Keratinocyte (primary cell): ENCODE measurements around the gene SAMD14. TPM values are rescaled to one million over a fixed set of nuclear protein-coding genes. Genes with fewer than 3 reads are reported as not detected.

Experiments used
- DNase-seq: peaks from one replicate; pipeline ENCODE4 v3.0.0-alpha.2; 2011; ENCODE audit warnings: low read depth, missing footprints, low spot score
- FAIRE-seq: peaks from 2 replicates; lab custom pipeline; 2011; peaks lifted over from hg19 to GRCh38; lab: Jason Lieb, UNC
- H2AFZ ChIP-seq: 2 replicates; pipeline ENCODE4 v1.6.0; 2012; ENCODE audit warnings: low read length, control low read depth, inconsistent platforms; ENCODE audit not compliant: control insufficient read depth
- H3K27ac ChIP-seq: 2 replicates; pipeline ENCODE4 v1.5.1; 2011; ENCODE audit warnings: low read length; ENCODE audit not compliant: control insufficient read depth, insufficient read depth
- H3K27me3 ChIP-seq: 3 replicates; pipeline ENCODE4 v1.6.0; 2011; ENCODE audit warnings: low read length; ENCODE audit not compliant: control insufficient read depth, insufficient read depth; ENCODE audit errors: extremely low read depth
- H3K36me3 ChIP-seq, 2 experiments: 2 replicates in 1 of 2; 3 replicates in 1 of 2; pipeline ENCODE4 v1.5.1; 2011; ENCODE audit warnings: low read length in 2 of 2, mild to moderate bottlenecking in 1 of 2; ENCODE audit not compliant: control insufficient read depth in 2 of 2, insufficient read depth in 2 of 2; ENCODE audit errors: extremely low read depth in 1 of 2
- H3K4me1 ChIP-seq: 3 replicates; pipeline ENCODE4 v1.5.1; 2011; ENCODE audit warnings: low read length; ENCODE audit not compliant: control insufficient read depth, insufficient read depth; ENCODE audit errors: extremely low read depth
- H3K4me2 ChIP-seq: 3 replicates; pipeline ENCODE4 v1.6.0; 2011; ENCODE audit warnings: low read depth, low read length; ENCODE audit not compliant: control insufficient read depth, insufficient read depth; ENCODE audit errors: extremely low read depth
- H3K4me3 ChIP-seq, 3 experiments: fragments of 200-600 bp in 1 of 3; sonication (generic) in 1 of 3; 2 replicates in 2 of 3; 3 replicates in 1 of 3; pipeline ENCODE4 v1.5.1; 2011 to 2016; ENCODE audit warnings: low read length in 3 of 3, mild to moderate bottlenecking in 3 of 3, control low read depth in 2 of 3, inconsistent platforms in 1 of 3, low read depth in 1 of 3, mixed read lengths in 1 of 3, mixed run types in 1 of 3, moderate library complexity in 1 of 3; ENCODE audit not compliant: control insufficient read depth in 2 of 3, insufficient read depth in 2 of 3; ENCODE audit errors: extremely low read depth in 1 of 3
- H3K79me2 ChIP-seq: 2 replicates; pipeline ENCODE4 v1.6.0; 2012; ENCODE audit warnings: low read length; ENCODE audit not compliant: control insufficient read depth, insufficient read depth
- H3K9ac ChIP-seq: 3 replicates; pipeline ENCODE4 v1.6.0; 2011; ENCODE audit warnings: low read length; ENCODE audit not compliant: control insufficient read depth, insufficient read depth; ENCODE audit errors: extremely low read depth
- H3K9me1 ChIP-seq: 3 replicates; pipeline ENCODE4 v1.6.0; 2011; ENCODE audit warnings: low read length; ENCODE audit not compliant: control insufficient read depth, insufficient read depth; ENCODE audit errors: extremely low read depth
- H3K9me3 ChIP-seq: 2 replicates; pipeline ENCODE4 v1.5.1; 2012; ENCODE audit warnings: low read depth, low read length; ENCODE audit not compliant: control insufficient read depth
- H4K20me1 ChIP-seq: 3 replicates; pipeline ENCODE4 v1.6.0; 2011; ENCODE audit warnings: low read length; ENCODE audit not compliant: control insufficient read depth, insufficient read depth; ENCODE audit errors: extremely low read depth
- EZH2 ChIP-seq: IDR thresholded peaks from one replicate; pipeline ENCODE4 v1.6.1; 2012; ENCODE audit warnings: inconsistent platforms, mild to moderate bottlenecking, low read length, moderate library complexity
- dilution Hi-C: fragments of 300-500 bp; cut with MboI; formaldehyde crosslinking; loops from one replicate; pipeline ENCODE4 v1.7.0; 2020; ENCODE audit warnings: low sequenced_read_pairs; ENCODE audit not compliant: extremely low pct_ligation_motif_present
- polyA plus RNA-seq, 5 experiments: library from polyadenylated mRNA; depleted of rRNA in 3 of 5; stranded (reverse) in 3 of 5; stranded (forward) in 1 of 5; unstranded in 1 of 5; fragments of >200 nt; gene quantifications; 1 replicate in 1 of 5; 2 replicates in 3 of 5; 3 replicates in 1 of 5; pipeline versions ENCODE4 v1.2.1 to v1.2.3, GENCODE V29; 2011 to 2012; ENCODE audit warnings: missing spikeins in 2 of 5, low read depth in 1 of 5, low replicate concordance in 1 of 5
- TF ChIP-seq, protein P1 (sequence below), 3 experiments: IDR thresholded peaks in 1 of 3; conservative IDR thresholded peaks in 1 of 3; optimal IDR thresholded peaks in 1 of 3; 2 replicates in 2 of 3; 3 replicates in 1 of 3; pipeline versions ENCODE3 to v1.5.1; 2011; ENCODE audit warnings: low read length in 3 of 3, mild to moderate bottlenecking in 3 of 3, moderate library complexity in 2 of 3, control low read depth in 1 of 3, inconsistent platforms in 1 of 3; ENCODE audit not compliant: insufficient read depth in 2 of 3; ENCODE audit errors: extremely low read depth in 1 of 3

The SAMD14 gene
- polyA plus RNA-seq, 1 donor (not counting 4 experiments of a cell fraction or from before 2014, with no cell fraction given): not detected

DNA sequence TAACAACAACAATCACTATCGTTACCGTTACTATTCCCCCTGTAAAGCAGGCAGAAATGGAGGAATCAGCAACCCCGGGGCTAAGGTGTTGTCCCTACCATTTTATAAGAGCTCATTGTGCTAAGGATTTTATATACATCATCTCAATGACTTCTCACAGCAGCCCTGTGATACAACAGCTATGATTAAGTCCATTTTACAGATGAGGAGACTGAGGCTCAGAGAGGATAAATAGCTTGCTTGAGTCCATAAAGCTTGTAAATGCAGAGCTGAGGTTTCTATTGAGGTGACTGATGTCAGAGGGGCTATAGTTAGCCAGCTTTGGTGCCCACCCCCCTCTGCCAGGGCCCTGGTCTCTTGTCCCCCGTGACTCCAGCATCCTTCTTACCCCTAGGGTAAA lies 51.5 kb downstream of the SAMD14 start:
- Histone ChIP-seq H3K4me1 (no peaks in the 10 kb centered on the region), H3K79me2 (peaks cover 58% of the 10 kb centered on the region), H3K27me3 (no peaks in the 10 kb centered on the region), H3K9ac (no peak overlapping the region), H3K27ac (no peak overlapping the region), H3K9me1 (peaks cover 6% of the 10 kb centered on the region), H3K36me3 (peaks cover 79 to 80% of the 10 kb centered on the region in 2 experiments), H3K4me2 (no peak overlapping the region), H3K9me3 (no peaks in the 10 kb centered on the region), H2AFZ (no peak overlapping the region), H4K20me1 (peaks cover 71% of the 10 kb centered on the region), H3K4me3 (no peak overlapping the region)
- DNase-seq: no peak
- dilution Hi-C loops: no loop called here
- FAIRE-seq: no peak
- TF ChIP-seq EZH2: no peak
- TF ChIP-seq, protein P1, sequence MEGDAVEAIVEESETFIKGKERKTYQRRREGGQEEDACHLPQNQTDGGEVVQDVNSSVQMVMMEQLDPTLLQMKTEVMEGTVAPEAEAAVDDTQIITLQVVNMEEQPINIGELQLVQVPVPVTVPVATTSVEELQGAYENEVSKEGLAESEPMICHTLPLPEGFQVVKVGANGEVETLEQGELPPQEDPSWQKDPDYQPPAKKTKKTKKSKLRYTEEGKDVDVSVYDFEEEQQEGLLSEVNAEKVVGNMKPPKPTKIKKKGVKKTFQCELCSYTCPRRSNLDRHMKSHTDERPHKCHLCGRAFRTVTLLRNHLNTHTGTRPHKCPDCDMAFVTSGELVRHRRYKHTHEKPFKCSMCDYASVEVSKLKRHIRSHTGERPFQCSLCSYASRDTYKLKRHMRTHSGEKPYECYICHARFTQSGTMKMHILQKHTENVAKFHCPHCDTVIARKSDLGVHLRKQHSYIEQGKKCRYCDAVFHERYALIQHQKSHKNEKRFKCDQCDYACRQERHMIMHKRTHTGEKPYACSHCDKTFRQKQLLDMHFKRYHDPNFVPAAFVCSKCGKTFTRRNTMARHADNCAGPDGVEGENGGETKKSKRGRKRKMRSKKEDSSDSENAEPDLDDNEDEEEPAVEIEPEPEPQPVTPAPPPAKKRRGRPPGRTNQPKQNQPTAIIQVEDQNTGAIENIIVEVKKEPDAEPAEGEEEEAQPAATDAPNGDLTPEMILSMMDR (optimal IDR thresholded peaks at IDR 0.05 in 1 of 3, IDR thresholded peaks at IDR 0.05 in 1 of 3, conservative IDR thresholded peaks at IDR 0.05 in 1 of 3; ENCODE audit: extremely low read depth in 1 of 3, insufficient read depth in 2 of 3, low read length in 3 of 3): no peak

DNA sequence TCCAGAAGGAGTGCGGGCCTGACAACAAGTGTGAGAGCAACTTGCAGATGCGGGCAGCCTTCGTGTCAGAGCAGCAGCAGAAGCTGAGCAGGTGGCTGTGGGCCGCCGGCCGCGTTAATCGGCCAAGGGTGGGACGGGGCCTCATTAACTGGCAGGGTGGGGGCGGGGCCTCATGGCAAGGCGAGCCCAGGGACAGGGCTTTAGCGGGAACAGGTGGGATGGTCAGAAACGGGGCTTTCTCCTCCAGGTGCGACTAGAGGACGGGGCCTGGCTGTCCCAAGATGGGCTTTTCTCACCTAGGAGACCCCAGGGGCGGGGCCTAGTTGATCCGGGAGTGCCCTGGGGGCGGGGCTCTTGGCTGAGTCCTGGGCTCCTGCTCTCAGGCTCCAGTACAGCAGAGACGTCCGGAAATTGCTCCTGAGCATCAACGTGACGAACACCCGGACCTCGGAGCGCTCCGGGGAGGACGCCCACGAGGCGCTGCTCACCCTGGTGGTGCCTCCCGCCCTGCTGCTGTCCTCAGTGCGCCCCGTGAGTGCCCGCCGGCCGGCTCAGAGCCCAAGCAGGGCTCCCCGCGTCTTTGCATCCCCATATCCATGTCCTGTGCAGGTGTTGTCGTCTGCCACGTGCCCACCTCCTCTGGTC lies 53.2 kb downstream of the SAMD14 start:
- H3K4me1 ChIP-seq: no peaks in the 10 kb centered on the region
- H2AFZ ChIP-seq: no peak overlapping the region
- no peak overlapping the region for H3K4me3 ChIP-seq
- TF ChIP-seq, protein P1 (optimal IDR thresholded peaks at IDR 0.05 in 1 of 3, IDR thresholded peaks at IDR 0.05 in 1 of 3, conservative IDR thresholded peaks at IDR 0.05 in 1 of 3; ENCODE audit: extremely low read depth in 1 of 3, insufficient read depth in 2 of 3, low read length in 3 of 3): no peak
- TF ChIP-seq EZH2: no peak
- no peaks in the 10 kb centered on the region for H3K27me3 ChIP-seq
- peaks cover 6% of the 10 kb centered on the region for H3K9me1 ChIP-seq
- FAIRE-seq (no peak), DNase-seq (no peak)
- no peak overlapping the region for H3K27ac ChIP-seq
- no peaks in the 10 kb centered on the region for H3K9me3 ChIP-seq
- dilution Hi-C loops: no loop called here
- H3K4me2 ChIP-seq: no peak overlapping the region
- H3K36me3 ChIP-seq: peaks cover 85 to 91% of the 10 kb centered on the region in 2 experiments
- H3K79me2 ChIP-seq: peaks cover 74% of the 10 kb centered on the region
- H4K20me1 ChIP-seq: peaks cover 84% of the 10 kb centered on the region
- H3K9ac ChIP-seq: no peak overlapping the region
